GM20000 (cell line): Measurements from ENCODE around the gene ACVR1C.

Source experiments
- DNase-seq: peaks from one replicate; pipeline ENCODE4 v3.0.0; 2012; ENCODE audit warnings: low spot score
- CTCF ChIP-seq: IDR thresholded peaks from 2 replicates; pipeline ENCODE4 v1.5.1; 2012; ENCODE audit warnings: mild to moderate bottlenecking, control low read depth; ENCODE audit errors: extremely low read depth, missing control alignments

Gene ACVR1C

GRCh38 chr2:157606534-157606933 is 22.1 kb downstream of the ACVR1C start:
- no peak for TF ChIP-seq CTCF
- DNase-seq, result no peak

GRCh38 chr2:157603198-157603597 is 25.5 kb downstream of the ACVR1C start:
- no peak for DNase-seq
- no peak for TF ChIP-seq CTCF

- DNase-seq, result no peak
- no peak for TF ChIP-seq CTCF
These were observed 26.9 kb downstream of the ACVR1C start for GRCh38 chr2:157601807-157602206.

- peak; percentile 44 for TF ChIP-seq CTCF
- peak; percentile 40 for DNase-seq
These were observed 31.5 kb downstream of the ACVR1C start for GRCh38 chr2:157596992-157597681.

GRCh38 chr2:157593411-157593810 is 35.3 kb downstream of the ACVR1C start:
- no peak for DNase-seq
- TF ChIP-seq CTCF, result no peak

- TF ChIP-seq CTCF, result no peak
- DNase-seq, result no peak
These were observed 35.7 kb downstream of the ACVR1C start for GRCh38 chr2:157592948-157593347.

GRCh38 chr2:157592374-157592773 is 36.3 kb downstream of the ACVR1C start:
- TF ChIP-seq CTCF, result no peak
- no peak for DNase-seq
